ENCODE results near the gene ZSCAN9.

DNA sequence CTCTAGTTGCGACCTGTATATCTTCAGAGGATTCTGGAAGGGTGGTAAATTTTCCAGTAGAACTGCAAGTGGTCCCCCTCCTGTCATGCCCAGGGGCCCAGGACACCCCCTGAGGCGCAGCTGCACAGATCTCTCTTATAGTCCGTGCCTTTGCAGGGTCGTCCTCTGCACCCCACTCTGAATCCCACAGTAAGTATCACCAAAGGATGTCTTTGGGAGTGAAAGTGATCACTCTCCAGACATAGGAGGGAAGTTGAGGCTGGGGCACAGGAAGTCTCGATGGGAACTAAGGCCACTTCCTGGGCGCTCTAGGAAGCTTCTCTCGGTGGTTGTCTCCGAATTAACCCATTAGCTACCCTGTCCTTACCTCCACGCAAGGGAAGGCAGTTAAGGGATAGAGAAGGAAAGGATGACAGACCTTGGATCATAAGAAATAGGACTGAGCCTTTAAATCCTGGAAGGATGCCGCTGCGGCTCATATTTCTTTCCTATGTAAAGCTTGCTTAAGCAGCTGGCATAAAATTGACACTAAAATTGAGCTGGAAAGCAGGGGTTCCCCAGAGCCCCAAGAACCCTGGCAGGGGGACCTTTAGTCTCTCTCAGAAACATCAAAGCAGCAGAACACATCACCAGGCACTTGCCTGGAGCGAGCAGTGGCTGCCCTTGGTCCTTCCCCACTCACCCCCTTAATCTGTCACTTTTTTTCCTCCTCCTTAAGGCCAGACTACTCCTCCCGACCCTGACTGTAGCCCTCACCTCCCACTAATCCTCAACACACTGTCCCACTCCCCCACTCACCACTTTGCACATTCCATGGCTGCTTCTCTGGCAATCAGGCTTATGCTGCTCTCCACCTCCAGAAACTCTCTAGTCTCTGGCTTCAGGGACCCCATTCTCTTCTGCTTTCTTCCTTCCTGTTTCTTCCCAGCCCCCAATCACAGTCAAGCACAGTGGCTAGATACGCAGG is 27.2 kb downstream of the ZSCAN9 start, which contains the start of gene ZKSCAN4:
- TF ChIP-seq, protein P1, sequence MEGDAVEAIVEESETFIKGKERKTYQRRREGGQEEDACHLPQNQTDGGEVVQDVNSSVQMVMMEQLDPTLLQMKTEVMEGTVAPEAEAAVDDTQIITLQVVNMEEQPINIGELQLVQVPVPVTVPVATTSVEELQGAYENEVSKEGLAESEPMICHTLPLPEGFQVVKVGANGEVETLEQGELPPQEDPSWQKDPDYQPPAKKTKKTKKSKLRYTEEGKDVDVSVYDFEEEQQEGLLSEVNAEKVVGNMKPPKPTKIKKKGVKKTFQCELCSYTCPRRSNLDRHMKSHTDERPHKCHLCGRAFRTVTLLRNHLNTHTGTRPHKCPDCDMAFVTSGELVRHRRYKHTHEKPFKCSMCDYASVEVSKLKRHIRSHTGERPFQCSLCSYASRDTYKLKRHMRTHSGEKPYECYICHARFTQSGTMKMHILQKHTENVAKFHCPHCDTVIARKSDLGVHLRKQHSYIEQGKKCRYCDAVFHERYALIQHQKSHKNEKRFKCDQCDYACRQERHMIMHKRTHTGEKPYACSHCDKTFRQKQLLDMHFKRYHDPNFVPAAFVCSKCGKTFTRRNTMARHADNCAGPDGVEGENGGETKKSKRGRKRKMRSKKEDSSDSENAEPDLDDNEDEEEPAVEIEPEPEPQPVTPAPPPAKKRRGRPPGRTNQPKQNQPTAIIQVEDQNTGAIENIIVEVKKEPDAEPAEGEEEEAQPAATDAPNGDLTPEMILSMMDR (IDR thresholded peaks at IDR 0.05; ENCODE audit: insufficient read depth, low read length, poor library complexity, severe bottlenecking): no peak
- no peak for TF ChIP-seq EZH2phosphoT487 (conservative IDR thresholded peaks at IDR 0.05; ENCODE audit: low read length)
